Left lung (tissue), 10 donors: ENCODE data around the gene NSD2. TPM values are rescaled to one million over a fixed set of nuclear protein-coding genes. Genes with fewer than 3 reads are reported as not detected.

Experiments
- ATAC-seq: fragments of 200-7000 bp; cut with Tn5 transposase; one replicate; pipeline ENCODE4 v1.9.1; 2020; ENCODE audit warnings: moderate library complexity
- DNase-seq, 4 donors: peaks; one replicate each; pipeline ENCODE4 v3.0.0-alpha.2; 2013 to 2020
- H3K27ac ChIP-seq, 2 donors: fragments of 200-600 bp; sonication (generic) in 1 of 2; one replicate each; pipeline versions ENCODE4 v1.5.0 to v1.8.0; 2020 to 2021
- H3K27me3 ChIP-seq, 2 donors: fragments of 200-600 bp; sonication (generic) in 1 of 2; one replicate each; pipeline versions ENCODE4 v1.5.0 to v1.8.0; 2020 to 2021
- H3K36me3 ChIP-seq, 2 donors: fragments of 200-600 bp; sonication (generic) in 1 of 2; one replicate each; pipeline versions ENCODE4 v1.5.0 to v1.8.0; 2020 to 2021
- H3K4me1 ChIP-seq, 2 donors: fragments of 200-600 bp; one replicate each; pipeline ENCODE4 v1.8.0; 2021
- H3K4me3 ChIP-seq, 2 donors: fragments of 200-600 bp; sonication (generic) in 1 of 2; one replicate each; pipeline versions ENCODE4 v1.5.0 to v1.8.0; 2020 to 2021; ENCODE audit warnings: mild to moderate bottlenecking in 1 of 2
- H3K9me3 ChIP-seq, 2 donors: fragments of 200-600 bp; sonication (generic) in 1 of 2; one replicate each; pipeline versions ENCODE4 v1.5.0 to v1.8.0; 2020 to 2021
- intact Hi-C, 2 donors: fragments of 100-400 bp; cut with DNase I; formaldehyde crosslinking; loops; one replicate each; pipeline versions ENCODE4 v1.11.2 to v1.14.2; 2022
- polyA plus RNA-seq, 6 donors: library from polyadenylated mRNA; unstranded; fragments of 120-200 nt; gene quantifications; one replicate each; pipeline ENCODE4 v1.2.1, GENCODE V29; 2013; ENCODE audit not compliant: insufficient read length in 6 of 6
- total RNA-seq, 2 donors: library from RNA; stranded (reverse); fragmentation: NEBNext Ultra II Directional; extraction: Animal tissue kit (Norgen Biotek cat#: 25700); gene quantifications; one replicate each; pipeline ENCODE4 v1.2.1, GENCODE V29; 2021
- TF ChIP-seq, protein P1 (sequence below), 2 donors: fragments of 200-600 bp; sonication (generic) in 1 of 2; IDR thresholded peaks; one replicate each; pipeline versions ENCODE4 v1.5.0 to v1.8.0; 2021; ENCODE audit warnings: antibody characterized with exemption in 2 of 2
- donor health status: DM: no; HTN: yes; CAD: no.
- donor health status: DM: no; HTN: no; CAD: no.

Gene NSD2
- total and polyA plus RNA-seq, 8 donors = 53.6 to 93.8 (median 80.0) TPM

DNA sequence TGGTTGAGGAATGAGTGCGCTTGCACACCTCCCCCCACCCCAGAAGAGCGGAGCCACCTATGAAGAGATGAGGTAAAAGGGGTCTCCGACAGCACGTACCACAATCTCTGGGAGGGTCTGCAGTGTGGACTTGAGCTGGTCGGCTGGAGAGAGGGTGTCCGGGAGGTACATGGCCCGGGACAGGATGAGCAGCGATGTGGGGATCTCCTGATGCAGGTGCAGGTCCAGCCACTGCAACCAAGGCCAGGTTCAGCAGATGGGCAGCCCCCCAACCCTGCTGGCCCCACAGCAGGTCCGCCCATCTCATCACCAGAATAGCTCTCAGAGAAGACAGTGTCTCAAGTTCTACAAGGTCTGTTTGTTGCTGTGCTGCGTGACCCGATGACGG is 47.7 kb upstream of the NSD2 start:
- H3K9me3 ChIP-seq = no peaks in the 10 kb centered on the region
- TF ChIP-seq, protein P1, sequence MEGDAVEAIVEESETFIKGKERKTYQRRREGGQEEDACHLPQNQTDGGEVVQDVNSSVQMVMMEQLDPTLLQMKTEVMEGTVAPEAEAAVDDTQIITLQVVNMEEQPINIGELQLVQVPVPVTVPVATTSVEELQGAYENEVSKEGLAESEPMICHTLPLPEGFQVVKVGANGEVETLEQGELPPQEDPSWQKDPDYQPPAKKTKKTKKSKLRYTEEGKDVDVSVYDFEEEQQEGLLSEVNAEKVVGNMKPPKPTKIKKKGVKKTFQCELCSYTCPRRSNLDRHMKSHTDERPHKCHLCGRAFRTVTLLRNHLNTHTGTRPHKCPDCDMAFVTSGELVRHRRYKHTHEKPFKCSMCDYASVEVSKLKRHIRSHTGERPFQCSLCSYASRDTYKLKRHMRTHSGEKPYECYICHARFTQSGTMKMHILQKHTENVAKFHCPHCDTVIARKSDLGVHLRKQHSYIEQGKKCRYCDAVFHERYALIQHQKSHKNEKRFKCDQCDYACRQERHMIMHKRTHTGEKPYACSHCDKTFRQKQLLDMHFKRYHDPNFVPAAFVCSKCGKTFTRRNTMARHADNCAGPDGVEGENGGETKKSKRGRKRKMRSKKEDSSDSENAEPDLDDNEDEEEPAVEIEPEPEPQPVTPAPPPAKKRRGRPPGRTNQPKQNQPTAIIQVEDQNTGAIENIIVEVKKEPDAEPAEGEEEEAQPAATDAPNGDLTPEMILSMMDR (IDR thresholded peaks at IDR 0.05) = no peak
- intact Hi-C loops = no loop called here
- H3K36me3 ChIP-seq = peaks cover 0 to 85% of the 10 kb centered on the region in 2 donors
- H3K27me3 ChIP-seq = no peaks in the 10 kb centered on the region
- no peaks in the 10 kb centered on the region for H3K4me1 ChIP-seq
- ATAC-seq = no peak
- no peak for DNase-seq
- H3K27ac ChIP-seq = no peak overlapping the region
- no peak overlapping the region for H3K4me3 ChIP-seq

DNA sequence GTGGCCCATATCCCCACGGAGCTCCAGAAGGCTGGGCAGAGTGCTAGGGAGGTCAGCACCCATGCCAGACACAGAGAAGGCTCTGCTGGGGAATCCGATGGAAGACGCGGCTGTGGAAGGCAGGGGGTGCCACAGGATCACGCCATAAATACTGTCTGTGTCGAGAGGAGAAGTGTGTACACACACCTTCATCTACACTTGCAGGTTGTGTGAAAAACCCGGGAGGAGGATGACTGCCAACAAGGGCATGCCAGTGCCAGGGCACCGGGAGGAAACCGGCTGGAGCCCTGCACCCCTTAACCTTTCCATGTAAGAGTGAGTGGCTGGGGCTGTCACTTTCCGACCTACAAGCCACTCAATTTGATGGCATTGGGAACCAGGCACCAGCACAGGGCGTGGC is 46.4 kb upstream of the NSD2 start:
- intact Hi-C loops = no loop called here
- ATAC-seq = no peak
- no peaks in the 10 kb centered on the region for H3K27me3 ChIP-seq
- no peak for DNase-seq
- no peak overlapping the region for H3K4me3 ChIP-seq
- TF ChIP-seq, protein P1 (IDR thresholded peaks at IDR 0.05) = no peak
- peaks cover 0 to 79% of the 10 kb centered on the region in 2 donors for H3K36me3 ChIP-seq
- no peaks in the 10 kb centered on the region for H3K4me1 ChIP-seq
- no peak overlapping the region for H3K27ac ChIP-seq
- H3K9me3 ChIP-seq = no peaks in the 10 kb centered on the region

DNA sequence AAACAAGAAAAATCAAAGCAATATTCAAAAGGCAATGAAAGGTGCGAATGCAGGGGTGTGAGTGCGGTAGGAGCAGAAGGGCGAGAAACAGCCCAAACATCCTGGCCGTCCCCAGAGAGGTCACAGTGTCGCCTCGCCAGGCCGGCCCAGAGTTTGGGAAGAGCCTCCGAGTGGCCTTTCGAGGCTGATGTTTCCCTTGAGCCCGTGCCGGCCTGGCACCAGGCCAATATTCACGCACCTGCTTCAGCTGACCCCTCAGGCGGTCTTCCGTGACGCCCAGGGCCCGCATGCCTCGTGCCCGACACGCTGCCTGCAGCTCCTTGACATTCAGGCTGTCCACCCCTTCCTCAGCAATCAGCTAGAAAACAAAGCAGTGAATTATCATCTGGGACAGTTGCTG is 45.9 kb upstream of the NSD2 start:
- ATAC-seq (no peak), DNase-seq (no peak)
- TF ChIP-seq, protein P1 (IDR thresholded peaks at IDR 0.05) = no peak
- Histone ChIP-seq H3K36me3 (peaks cover 0 to 79% of the 10 kb centered on the region in 2 donors), H3K4me1 (no peaks in the 10 kb centered on the region), H3K9me3 (no peaks in the 10 kb centered on the region), H3K27ac (no peak overlapping the region), H3K4me3 (no peak overlapping the region), H3K27me3 (no peaks in the 10 kb centered on the region)
- intact Hi-C loops = no loop called here

DNA sequence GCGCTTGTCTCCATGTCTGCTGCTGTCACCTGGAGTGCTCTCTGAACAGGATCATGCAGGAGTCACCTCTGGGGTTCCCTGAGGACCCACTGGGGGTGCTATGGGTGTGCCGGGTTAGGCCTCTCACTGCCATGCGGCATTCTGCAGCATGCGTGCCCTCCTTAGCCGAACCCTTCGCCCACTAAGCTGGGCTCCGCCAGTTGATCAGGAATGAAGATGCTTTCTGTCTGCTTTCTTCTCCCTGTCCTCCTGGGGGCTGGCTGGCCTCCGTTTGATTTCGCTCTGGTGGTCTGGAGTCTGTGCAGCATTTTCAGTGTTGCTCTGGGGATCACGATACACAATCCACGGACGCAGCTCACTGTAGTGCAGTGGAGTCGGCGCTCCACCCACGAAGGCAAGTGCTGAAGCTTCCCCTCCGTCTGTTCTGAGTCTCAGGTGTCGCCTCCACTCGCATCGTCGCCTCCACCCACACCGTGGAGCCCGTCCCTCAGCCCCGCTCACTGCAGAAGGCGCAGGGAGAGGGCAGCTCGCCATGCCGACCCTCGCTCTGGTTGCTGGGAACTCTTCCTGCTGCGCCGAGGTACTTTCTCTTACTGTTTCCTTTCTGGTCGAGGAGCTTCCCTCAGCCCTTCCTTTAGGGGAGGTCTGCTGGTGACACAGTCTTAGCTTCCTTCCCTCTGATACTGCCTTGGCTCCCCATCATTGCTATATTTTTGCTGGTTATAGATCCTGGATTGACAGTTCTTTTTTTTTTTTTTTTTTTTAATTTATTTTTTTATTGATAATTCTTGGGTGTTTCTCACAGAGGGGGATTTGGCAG is 44.5 kb upstream of the NSD2 start:
- ATAC-seq (no peak), DNase-seq (no peak)
- Histone ChIP-seq H3K9me3 (no peaks in the 10 kb centered on the region), H3K27me3 (no peaks in the 10 kb centered on the region), H3K27ac (no peak overlapping the region), H3K4me3 (no peak overlapping the region), H3K4me1 (no peaks in the 10 kb centered on the region), H3K36me3 (peaks cover 0 to 79% of the 10 kb centered on the region in 2 donors)
- TF ChIP-seq, protein P1 (IDR thresholded peaks at IDR 0.05) = no peak
- intact Hi-C loops = no loop called here

DNA sequence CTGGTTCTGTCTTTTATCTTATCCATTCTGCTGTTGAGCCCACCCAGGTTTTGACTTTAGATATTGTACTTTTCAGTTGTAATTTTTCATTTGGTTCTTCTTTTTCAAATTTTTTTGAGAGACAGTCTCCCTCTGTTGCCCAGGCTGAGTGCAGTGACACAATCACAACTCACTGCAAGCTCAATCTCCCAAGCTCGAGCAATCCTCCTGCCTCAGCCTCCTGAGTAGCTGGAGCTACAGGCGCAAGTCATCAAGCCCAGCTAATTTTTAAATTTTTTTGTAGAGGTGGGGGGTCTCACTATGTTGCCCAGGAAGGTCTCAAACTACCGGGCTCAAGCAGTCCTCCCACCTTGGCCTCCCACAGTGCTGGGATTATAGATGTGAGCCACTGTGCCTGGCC is 41.0 kb upstream of the NSD2 start:
- no peak for ATAC-seq
- TF ChIP-seq, protein P1 (IDR thresholded peaks at IDR 0.05) = no peak
- H3K27ac ChIP-seq = no peak overlapping the region
- no peaks in the 10 kb centered on the region for H3K9me3 ChIP-seq
- H3K27me3 ChIP-seq = no peaks in the 10 kb centered on the region
- intact Hi-C loops = no loop called here
- no peaks in the 10 kb centered on the region for H3K4me1 ChIP-seq
- no peak overlapping the region for H3K4me3 ChIP-seq
- no peak for DNase-seq
- H3K36me3 ChIP-seq = peaks cover 0 to 79% of the 10 kb centered on the region in 2 donors
